HCT116 (cell line): ENCODE results near the gene PPP1R12B. TPM values are rescaled to one million over a fixed set of nuclear protein-coding genes. Genes with fewer than 3 reads are reported as not detected.

ENCODE experiments used
- ATAC-seq: fragments of 200-7000 bp; cut with Tn5 transposase; 2 replicates; pipeline ENCODE4 v1.9.1; 2020; ENCODE audit warnings: mild to moderate bottlenecking, moderate library complexity
- BruUV-seq: library from RNA; stranded (reverse); fragments of 400-500 nt; replicated peaks from 2 replicates; lab custom pipeline; 2021; lab: Mats Ljungman, UMichigan
- CTCF ChIA-PET: fragments of 300-600 bp; sonication (Branson Sonifier 250); formaldehyde crosslinking; loops from one replicate; lab custom pipeline; 2021; ENCODE audit warnings: antibody characterized with exemption; lab: Charles Lee
- POLR2A ChIA-PET: fragments of 300-600, 350-600 bp; sonication (Branson Sonifier 250); formaldehyde crosslinking; loops from one replicate; lab custom pipeline; 2021; ENCODE audit warnings: antibody characterized with exemption; lab: Charles Lee
- RAD21 ChIA-PET, 2 experiments: fragments of 300-600 bp; sonication (Branson Sonifier 250); formaldehyde crosslinking; loops; one replicate each; lab custom pipeline; 2023; ENCODE audit warnings: low total read pairs in 2 of 2; ENCODE audit not compliant: uncharacterized antibody in 2 of 2, unreplicated experiment in 2 of 2, low non-redundant PET in 1 of 2; lab: Charles Lee
- DNase-seq: peaks from one replicate; pipeline ENCODE4 v3.0.0-alpha.2; 2010; ENCODE audit warnings: low read depth, low spot score
- H2AFZ ChIP-seq: fragments of 200-600 bp; shearing (Covaris generic), sonication (generic); 2 replicates; pipeline ENCODE4 v1.6.1; 2017; ENCODE audit warnings: low read depth, mixed run types, mixed read lengths, antibody characterized with exemption, low read length; ENCODE audit not compliant: poor library complexity, severe bottlenecking
- H3K27ac ChIP-seq: 2 replicates; pipeline ENCODE4 v1.5.1; 2012; ENCODE audit warnings: low read depth, low read length
- H3K27me3 ChIP-seq: fragments of 200-600 bp; sonication (generic); 2 replicates; pipeline ENCODE4 v1.6.1; 2016; ENCODE audit warnings: mixed run types, low read length, mixed read lengths; ENCODE audit not compliant: insufficient read depth
- H3K36me3 ChIP-seq, 2 experiments: fragments of 200-500 bp in 1 of 2; fragments of 200-600 bp in 1 of 2; sonication (Bioruptor generic) in 1 of 2; sonication (generic) in 1 of 2; 2 replicates each; pipeline versions ENCODE4 v1.5.1 to v1.6.1; 2014 to 2016; ENCODE audit warnings: low read length in 2 of 2, inconsistent platforms in 1 of 2, mixed read lengths in 1 of 2, mixed run types in 1 of 2; ENCODE audit not compliant: insufficient read depth in 2 of 2, control insufficient read depth in 1 of 2
- H3K4me1 ChIP-seq, 2 experiments: fragments of 200-600 bp in 1 of 2; sonication (generic) in 1 of 2; 2 replicates each; pipeline versions ENCODE4 v1.5.1 to v1.6.1; 2012 to 2017; ENCODE audit warnings: low read length in 2 of 2, inconsistent platforms in 1 of 2, mild to moderate bottlenecking in 1 of 2, mixed read lengths in 1 of 2, mixed run types in 1 of 2, moderate library complexity in 1 of 2; ENCODE audit not compliant: insufficient read depth in 2 of 2, control insufficient read depth in 1 of 2
- H3K4me2 ChIP-seq: fragments of 200-600 bp; sonication (generic); 2 replicates; pipeline ENCODE4 v1.6.1; 2017; ENCODE audit warnings: mixed run types, low read length, mixed read lengths
- H3K4me3 ChIP-seq, 2 experiments: fragments of 200-600 bp in 1 of 2; sonication (generic) in 1 of 2; replicated peaks in 1 of 2; 2 replicates each; pipeline ENCODE4 v1.5.1; 2011 to 2016; ENCODE audit warnings: low read length in 2 of 2, control low read depth in 1 of 2, low read depth in 1 of 2, mild to moderate bottlenecking in 1 of 2, mixed read lengths in 1 of 2, mixed run types in 1 of 2
- H3K79me2 ChIP-seq: fragments of 200-600 bp; sonication (generic); 2 replicates; pipeline ENCODE4 v1.6.1; 2017; ENCODE audit warnings: mild to moderate bottlenecking, mixed run types, low read length, moderate library complexity, mixed read lengths; ENCODE audit not compliant: insufficient read depth
- H3K9ac ChIP-seq: fragments of 200-600 bp; sonication (generic); 2 replicates; pipeline ENCODE4 v1.6.1; 2016; ENCODE audit warnings: low read length, mixed read lengths
- H3K9me2 ChIP-seq: fragments of 200-600 bp; sonication (generic), shearing (Covaris generic); 2 replicates; pipeline ENCODE4 v1.6.1; 2017; ENCODE audit warnings: mixed run types, mild to moderate bottlenecking, moderate library complexity; ENCODE audit not compliant: insufficient read depth
- H3K9me3 ChIP-seq, 2 experiments: fragments of 200-500 bp in 1 of 2; fragments of 200-600 bp in 1 of 2; sonication (Bioruptor generic) in 1 of 2; sonication (generic) in 1 of 2; 2 replicates each; pipeline ENCODE4 v1.6.1; 2014 to 2017; ENCODE audit warnings: low read length in 2 of 2, mixed read lengths in 2 of 2, inconsistent platforms in 1 of 2, low read depth in 1 of 2, mild to moderate bottlenecking in 1 of 2, mixed run types in 1 of 2, moderate library complexity in 1 of 2; ENCODE audit not compliant: control insufficient read depth in 1 of 2, insufficient read depth in 1 of 2
- H4K20me1 ChIP-seq: fragments of 200-600 bp; sonication (generic), shearing (Covaris generic); 2 replicates; pipeline ENCODE4 v1.6.1; 2017; ENCODE audit warnings: mixed run types, mild to moderate bottlenecking, moderate library complexity; ENCODE audit not compliant: insufficient read depth
- CBX3 ChIP-seq: IDR thresholded peaks from 2 replicates; pipeline ENCODE4 v1.6.1; 2012; ENCODE audit warnings: low read depth
- CEBPB ChIP-seq: IDR thresholded peaks from 2 replicates; pipeline ENCODE4 v1.6.1; 2012; ENCODE audit warnings: low read depth
- EZH2phosphoT487 ChIP-seq: fragments of 200-600 bp; IDR thresholded peaks from 2 replicates; pipeline ENCODE4 v1.6.1; 2018; ENCODE audit warnings: antibody characterized with exemption, borderline replicate concordance
- JUND ChIP-seq: IDR thresholded peaks from 2 replicates; pipeline ENCODE4 v1.6.1; 2012
- POLR2A ChIP-seq: IDR thresholded peaks from 2 replicates; pipeline ENCODE4 v1.7.0; 2011; ENCODE audit warnings: borderline replicate concordance; ENCODE audit not compliant: insufficient read depth, insufficient read length; ENCODE audit errors: extremely low read depth
- RAD21 ChIP-seq: IDR thresholded peaks from 2 replicates; pipeline ENCODE4 v1.6.1; 2012; ENCODE audit warnings: low read depth, mild to moderate bottlenecking
- SRF ChIP-seq: IDR thresholded peaks from 2 replicates; pipeline ENCODE4 v1.6.1; 2012; ENCODE audit warnings: low read depth
- TCF7L2 ChIP-seq: IDR thresholded peaks from 2 replicates; pipeline ENCODE4 v1.7.0; 2011; ENCODE audit warnings: borderline replicate concordance, inconsistent platforms; ENCODE audit not compliant: insufficient read depth, insufficient read length; ENCODE audit errors: extremely low read depth
- ZBTB33 ChIP-seq: IDR thresholded peaks from 2 replicates; pipeline ENCODE4 v1.6.1; 2011; ENCODE audit warnings: mild to moderate bottlenecking, low read length, moderate library complexity; ENCODE audit not compliant: insufficient replicate concordance; ENCODE audit errors: extremely low read depth
- ZFX ChIP-seq: fragments of 450-650 bp; IDR thresholded peaks from 2 replicates; pipeline ENCODE4 v1.6.1; 2017
- intact Hi-C: fragments of 100-400 bp; cut with micrococcal nuclease; formaldehyde crosslinking; loops from 2 replicates; pipeline ENCODE4 v1.10.0; 2022
- total RNA-seq: library from RNA; stranded (reverse); gene quantifications from one replicate; pipeline ENCODE4 v1.2.1, GENCODE V29; 2021; ENCODE audit not compliant: unreplicated experiment

The PPP1R12B gene
- total RNA-seq, 1 experiment from 2014 or later, result 14.3 TPM

GRCh38 chr1:202362212-202362611, 13.7 kb downstream of the PPP1R12B start:
- Histone ChIP-seq H3K9ac (no peak overlapping the region), H3K4me1 (peaks cover 0 to 10% of the 10 kb centered on the region in 2 experiments; a peak in 2 of 4 replicates), H4K20me1 (no peaks in the 10 kb centered on the region), H3K9me2 (no peaks in the 10 kb centered on the region), H3K27me3 (no peaks in the 10 kb centered on the region), H3K79me2 (peaks cover 21% of the 10 kb centered on the region), H3K36me3 (no peaks in the 10 kb centered on the region), H3K4me2 (no peak overlapping the region), H3K27ac (no peak overlapping the region), H2AFZ (no peak overlapping the region), H3K4me3 (no peak overlapping the region), H3K9me3 (no peaks in the 10 kb centered on the region)
- no peak for ATAC-seq
- ChIA-PET CTCF (no interaction called here), POLR2A (no interaction called here), RAD21 (no interaction called here)
- TF ChIP-seq CBX3 (no peak), POLR2A (no peak), CEBPB (no peak), SRF (no peak), JUND (no peak), EZH2phosphoT487 (no peak)
- BruUV-seq, result no TSS peak
- intact Hi-C loops, result no loop called here
- DNase-seq, result no peak

GRCh38 chr1:202365092-202365815, 16.8 kb downstream of the PPP1R12B start:
- H3K27ac ChIP-seq, result no peak overlapping the region
- H3K36me3 ChIP-seq, result no peaks in the 10 kb centered on the region
- DNase-seq (no peak), ATAC-seq (no peak)
- BruUV-seq, result no TSS peak
- intact Hi-C loops, result no loop called here
- RAD21 ChIA-PET, result no interaction called here
- no peaks in the 10 kb centered on the region for H4K20me1 ChIP-seq
- no peak overlapping the region for H3K9ac ChIP-seq
- no peak overlapping the region for H2AFZ ChIP-seq
- H3K9me3 ChIP-seq, result no peaks in the 10 kb centered on the region
- CTCF ChIA-PET, result no interaction called here
- POLR2A ChIA-PET, result no interaction called here
- H3K79me2 ChIP-seq, result peaks cover 16% of the 10 kb centered on the region
- no peaks in the 10 kb centered on the region for H3K4me1 ChIP-seq
- no peaks in the 10 kb centered on the region for H3K27me3 ChIP-seq
- H3K4me2 ChIP-seq, result no peak overlapping the region
- no peaks in the 10 kb centered on the region for H3K9me2 ChIP-seq
- H3K4me3 ChIP-seq, result no peak overlapping the region
- TF ChIP-seq TCF7L2, result no peak
- no peak for TF ChIP-seq RAD21
- TF ChIP-seq ZFX, result no peak
- no peak for TF ChIP-seq ZBTB33
